Cerebellar nuclear complex (tissue), 1 donor: Measurements from ENCODE around the gene IFNA13.

Source experiments
- DNase-seq, 2 experiments: peaks; one replicate each; lab custom pipeline; 2025; lab: John Stamatoyannopoulos, UW

IFNA13 gene

DNA sequence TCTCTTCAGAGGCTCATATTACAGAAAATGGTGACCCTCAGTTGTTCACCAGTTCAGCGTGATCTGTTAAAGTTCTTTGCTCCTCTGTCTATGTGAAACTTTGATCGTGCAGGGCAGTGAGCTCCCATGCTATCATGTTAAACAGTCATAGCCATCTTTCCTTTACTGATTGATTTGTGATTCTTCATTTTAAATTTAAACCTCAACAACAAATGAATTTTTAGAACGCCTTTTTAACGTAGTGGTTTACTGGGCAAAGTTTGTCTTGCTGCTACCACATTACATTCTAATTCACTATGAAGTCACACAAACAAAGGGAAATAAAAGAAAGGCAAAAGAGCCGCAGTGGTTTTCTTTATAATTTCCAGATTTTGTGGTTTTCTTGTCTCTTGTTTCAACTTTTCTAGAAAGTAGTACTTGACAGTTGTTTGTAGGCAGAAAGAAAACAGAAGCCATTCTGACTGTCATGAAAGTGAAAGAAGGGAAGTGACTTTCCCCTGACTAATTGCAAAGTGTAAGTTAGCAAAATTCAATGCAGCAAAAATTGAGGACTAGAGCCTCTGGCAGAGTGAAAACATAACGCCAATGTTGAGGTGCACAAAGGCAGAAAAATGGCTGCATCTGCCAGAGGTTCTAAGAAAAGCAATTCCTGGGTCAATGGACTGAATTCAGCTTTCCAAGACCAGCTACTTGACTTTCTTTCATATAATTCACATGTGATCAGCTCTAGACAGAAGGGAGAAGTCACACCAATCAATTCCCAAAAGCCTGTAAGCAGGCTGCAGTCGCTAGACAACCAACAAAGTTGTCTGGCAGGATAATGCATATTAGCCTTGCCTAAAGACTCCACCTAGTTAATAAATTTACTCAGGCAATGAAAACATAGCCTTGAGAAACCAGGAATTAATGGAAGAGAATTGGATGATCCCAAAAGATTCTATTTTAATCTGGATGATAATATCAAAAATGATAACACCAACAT lies 10.1 kb downstream of the IFNA13 start:
- no peak for DNase-seq

DNA sequence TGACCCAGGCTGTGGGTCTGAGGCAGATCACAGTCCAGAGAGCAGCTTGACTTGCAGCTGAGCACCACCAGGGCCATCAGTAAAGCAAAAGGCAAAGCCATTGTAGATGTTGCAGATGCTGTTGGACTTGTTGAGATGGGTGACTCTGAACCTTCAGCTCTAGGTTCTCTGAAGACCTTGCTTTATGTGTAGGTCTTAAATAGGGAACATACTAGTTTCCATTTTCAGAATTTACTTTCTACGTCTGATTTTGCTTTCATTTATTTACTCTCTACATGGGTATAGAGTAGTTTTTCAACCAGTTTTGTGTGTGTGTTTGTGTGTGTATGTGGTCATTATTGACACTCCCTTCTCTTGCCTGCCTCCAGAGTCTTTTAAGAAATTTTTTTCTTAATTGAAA lies 17.1 kb downstream of the IFNA13 start, which contains the start of gene IFNA6:
TSS of gene IFNA6 (minus strand) at position 101 of the 400 bp plus-strand sequence. CDS start at position 101, 0 bp downstream.
- no peak for DNase-seq

DNA sequence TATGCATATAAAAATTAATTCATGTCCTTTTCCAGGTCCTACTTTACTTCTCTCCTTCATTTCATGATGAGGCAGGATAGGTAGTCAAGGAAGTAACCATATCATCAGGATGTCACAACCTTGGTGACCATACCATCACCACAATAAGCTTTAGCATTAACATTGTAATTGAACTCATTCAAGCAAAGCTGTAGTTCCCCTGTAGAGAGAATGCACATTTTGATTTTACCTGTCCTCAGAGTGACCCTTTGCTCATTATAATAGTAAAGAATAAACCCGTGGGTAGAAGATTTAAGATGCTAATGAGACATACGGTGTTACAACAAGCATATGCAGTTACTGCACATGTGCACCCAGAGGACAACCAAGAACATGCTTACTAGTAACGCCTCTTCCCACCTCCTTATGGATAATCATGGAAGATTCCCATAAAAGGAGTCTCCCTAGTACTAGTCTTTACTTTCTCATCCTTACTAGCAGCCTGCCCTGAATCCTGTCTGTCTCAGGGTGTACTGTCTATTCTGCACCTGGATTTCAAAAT lies 19.4 kb downstream of the IFNA13 start:
- no peak for DNase-seq

DNA sequence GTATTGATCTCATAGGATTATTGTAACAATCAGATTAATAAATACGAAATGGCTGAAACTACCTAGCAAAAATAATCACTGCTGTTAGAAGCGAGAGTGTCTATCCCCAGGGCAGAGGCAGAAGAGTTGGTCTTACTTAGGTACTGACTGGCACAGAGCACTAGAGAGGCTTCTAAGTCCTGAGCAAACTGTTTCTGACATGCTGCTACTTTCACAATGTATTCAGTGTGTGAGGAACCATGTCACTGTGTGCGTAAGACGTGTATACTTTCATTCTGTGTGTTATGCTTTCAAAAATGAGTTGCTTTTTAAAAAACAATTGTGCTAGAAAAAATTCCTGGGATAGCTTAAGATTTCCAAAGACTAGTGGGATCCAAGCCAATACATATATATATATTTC lies 27.1 kb downstream of the IFNA13 start:
- no peak for DNase-seq

DNA sequence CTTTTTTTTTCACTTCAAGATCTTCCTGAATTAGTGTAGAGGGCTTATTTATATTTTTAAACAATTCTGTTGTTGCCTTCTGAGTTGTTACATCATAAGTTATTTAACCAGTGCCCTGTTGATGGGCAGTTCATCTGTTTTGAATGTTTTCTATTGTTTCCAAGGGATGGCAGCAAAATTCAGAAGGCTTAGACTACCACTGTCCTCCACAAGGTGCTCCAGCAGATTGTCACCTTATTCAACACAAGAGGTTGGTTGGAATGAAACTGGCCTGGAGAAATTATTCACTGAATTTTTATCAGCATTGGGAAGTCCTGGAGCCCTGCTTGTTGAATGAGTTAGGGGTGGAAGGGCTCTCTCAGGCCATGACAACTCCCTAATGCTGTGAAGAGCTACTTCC lies 31.4 kb downstream of the IFNA13 start:
- no peak for DNase-seq

DNA sequence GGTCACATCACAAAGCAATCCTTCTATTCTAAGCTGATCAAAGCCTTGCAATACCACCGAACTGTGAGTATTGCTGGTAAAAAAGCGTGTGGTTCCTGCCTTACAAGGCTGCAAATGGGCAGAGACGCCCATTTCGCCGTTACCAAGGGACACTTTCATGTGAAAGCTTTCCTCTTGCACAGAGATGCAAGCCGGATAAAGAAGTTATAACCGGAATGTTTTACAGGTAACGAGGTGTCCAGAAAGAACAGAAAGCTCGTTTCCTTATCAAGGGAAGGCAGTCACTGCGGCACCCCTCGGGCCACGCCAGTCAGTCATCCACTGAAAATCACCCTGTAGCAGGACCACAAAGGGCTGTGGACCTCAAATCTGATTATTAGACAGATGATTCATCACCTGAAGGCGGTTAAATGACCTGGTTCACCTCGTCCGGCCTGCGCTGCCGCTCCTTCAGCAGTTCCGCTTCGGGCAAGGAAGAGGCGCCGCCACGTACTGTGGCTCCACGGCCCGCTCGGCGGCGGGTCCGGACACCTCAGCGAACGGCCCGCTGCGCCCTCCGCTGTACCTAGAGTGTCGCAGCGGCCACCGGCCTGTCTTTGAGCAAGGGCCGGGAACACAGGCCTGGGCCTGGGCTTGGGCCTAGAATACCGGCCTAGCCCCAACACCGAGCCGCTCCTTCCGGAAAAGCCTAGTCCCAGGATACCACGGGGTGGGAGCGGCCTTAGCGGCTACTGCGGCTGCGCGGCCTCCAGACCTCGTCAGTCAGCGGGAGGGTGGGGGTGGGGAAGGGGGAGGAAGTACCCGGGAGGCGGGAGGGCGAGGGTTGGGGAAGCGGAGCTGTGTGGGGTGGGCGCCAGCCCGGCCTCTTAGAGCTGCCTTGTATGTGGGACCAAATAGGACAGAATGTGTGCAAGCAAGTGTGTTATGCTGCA lies 32.9 kb downstream of the IFNA13 start, which contains the start of gene KLHL9:
TSS of gene KLHL9 (minus strand) at position 704 of the 932 bp plus-strand sequence. CDS start at position 159, 545 bp downstream.
- DNase-seq, result peak in 1 of 2 experiments; percentile 67

DNA sequence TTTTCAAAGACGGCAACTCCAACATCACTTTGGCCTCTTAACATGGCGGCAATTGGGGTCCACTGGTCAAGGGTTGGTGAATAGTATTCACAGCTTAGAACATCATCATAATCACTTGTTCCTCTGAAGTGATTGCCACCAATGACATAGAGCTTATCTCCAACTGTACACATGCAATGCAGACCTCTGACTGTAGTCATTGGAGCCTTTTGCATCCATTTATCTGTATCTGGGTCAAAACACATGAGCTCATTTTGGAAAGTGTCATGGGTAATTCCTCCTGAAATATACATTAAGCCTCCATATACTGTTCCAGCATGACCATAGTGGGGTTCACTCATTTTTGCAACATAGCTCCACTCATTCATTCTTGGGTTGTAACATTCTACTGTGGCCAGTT lies 34.6 kb downstream of the IFNA13 start:
- DNase-seq, result no peak

DNA sequence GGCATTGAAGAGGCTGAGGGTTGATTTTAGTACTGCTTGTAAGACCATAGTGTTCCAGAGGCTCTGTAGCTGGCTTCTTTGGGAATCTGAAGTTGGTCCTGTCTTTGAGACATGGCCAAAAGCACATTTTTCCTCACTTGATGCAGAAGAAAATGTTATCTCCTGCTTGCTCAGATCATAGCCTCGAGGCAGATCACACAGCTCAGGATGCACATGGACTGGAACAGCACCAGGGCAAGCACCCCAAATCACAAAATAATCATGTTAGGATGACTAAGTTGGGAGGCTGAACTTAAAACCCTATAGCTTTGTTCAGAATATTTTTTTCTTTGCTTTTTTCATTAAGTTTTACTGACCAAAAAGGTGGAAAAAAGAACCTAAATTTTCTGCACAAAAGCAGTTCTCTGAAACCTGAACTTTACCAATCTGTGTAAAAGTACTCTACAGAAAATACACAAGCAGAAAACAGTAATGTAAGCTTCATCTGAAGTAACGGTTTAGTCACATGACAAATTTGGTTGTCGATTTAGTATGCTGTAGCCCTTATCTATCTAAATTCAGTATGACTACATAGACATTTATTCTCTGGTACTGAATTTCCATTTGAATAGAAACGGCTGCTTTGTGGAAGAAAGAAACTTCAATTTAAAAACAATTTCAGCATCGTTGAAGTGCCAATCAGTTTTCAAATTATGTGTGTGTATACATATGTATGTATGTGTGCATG lies 36.0 kb downstream of the IFNA13 start:
- no peak for DNase-seq

DNA sequence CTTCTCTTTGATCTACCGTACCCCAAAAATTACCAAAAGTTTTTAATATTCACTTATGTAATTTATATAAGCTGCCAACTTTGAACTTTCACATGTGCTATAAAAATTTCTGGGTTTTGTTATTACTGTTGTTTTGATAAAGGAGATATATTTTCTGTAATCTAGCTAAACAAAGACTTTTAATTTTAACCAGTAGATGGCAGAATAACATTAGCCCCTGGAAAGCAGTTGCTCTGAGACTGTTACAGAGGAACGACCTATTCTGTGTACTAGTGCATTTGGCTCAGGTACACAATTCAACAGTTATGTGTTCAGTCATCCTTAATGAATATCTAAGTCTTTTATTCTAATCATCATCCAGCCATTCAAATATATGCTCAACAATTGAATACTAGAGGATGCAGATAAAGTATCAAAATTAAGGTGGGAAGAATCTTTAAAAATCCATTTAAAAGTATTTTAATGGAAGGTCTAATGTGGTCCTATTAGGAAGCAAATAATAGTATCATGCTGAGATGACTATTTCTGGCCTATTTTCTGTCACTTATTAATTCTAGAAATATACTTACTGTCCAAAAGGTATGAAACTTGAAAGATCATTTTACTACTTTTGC lies 41.2 kb downstream of the IFNA13 start:
- DNase-seq, result peak in 1 of 2 experiments; percentile 60

DNA sequence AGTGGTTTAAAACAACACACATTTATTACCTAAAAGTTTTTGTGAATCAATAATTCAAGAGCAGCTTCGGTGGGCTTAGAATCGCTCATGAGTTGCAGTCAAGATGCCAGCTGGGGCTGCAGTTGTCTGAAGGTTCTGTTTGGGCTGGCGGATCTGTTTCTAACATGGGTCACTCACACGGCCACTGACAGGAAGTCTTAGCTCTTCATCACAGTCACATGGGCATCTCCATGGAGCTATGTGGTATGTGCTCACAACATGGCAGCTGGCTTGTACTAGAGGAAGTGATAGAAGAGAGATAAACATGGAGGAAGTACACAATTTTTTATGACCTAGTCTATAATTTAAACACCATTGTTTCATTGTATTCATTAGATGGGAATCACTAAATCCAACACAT lies 43.8 kb downstream of the IFNA13 start:
- DNase-seq, result no peak

DNA sequence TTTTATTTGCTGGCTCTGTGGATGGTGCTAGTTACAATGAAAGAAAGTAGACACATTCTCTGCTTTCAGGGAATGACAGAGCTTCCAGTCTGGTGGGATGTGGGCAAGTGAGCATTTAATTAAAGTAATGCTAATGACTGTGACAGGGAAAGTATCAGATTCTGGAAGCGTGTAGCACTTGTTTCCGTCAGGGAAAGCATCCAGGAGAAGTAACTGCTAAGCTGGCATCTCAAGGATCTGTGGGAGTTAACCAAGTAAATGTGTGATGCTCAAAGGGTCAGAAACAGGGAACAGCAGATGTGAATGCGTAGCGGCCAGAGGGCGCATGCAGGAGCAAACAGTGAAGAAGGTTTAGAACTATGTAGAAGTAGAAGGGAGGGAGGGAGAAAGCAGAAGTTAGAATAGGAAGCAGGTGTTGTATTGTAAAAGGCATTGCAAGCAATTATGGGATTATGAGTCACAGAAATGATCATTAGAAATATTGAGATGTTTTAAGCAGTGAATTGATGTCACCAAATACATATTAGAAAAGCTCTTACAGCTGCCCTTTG lies 44.9 kb downstream of the IFNA13 start:
- no peak for DNase-seq

DNA sequence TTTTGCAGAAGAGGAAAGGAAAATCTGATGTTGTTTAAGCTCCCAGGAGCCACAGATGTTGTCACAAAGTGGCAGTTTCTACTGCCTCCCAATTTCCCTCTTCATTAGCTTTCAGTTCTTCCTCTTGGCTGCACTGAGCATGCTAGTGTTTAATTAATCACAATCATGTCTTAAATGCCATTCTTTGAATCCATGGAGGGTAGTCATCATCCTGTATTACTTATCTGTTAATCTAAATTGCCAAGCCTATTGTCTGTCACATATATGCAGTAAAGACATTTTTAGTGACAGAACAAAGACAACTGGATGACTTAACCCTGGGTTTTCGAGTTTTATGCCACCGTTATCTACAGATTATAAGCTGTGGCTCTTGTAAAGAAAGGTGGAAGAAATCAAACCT lies 47.4 kb downstream of the IFNA13 start:
- no peak for DNase-seq

DNA sequence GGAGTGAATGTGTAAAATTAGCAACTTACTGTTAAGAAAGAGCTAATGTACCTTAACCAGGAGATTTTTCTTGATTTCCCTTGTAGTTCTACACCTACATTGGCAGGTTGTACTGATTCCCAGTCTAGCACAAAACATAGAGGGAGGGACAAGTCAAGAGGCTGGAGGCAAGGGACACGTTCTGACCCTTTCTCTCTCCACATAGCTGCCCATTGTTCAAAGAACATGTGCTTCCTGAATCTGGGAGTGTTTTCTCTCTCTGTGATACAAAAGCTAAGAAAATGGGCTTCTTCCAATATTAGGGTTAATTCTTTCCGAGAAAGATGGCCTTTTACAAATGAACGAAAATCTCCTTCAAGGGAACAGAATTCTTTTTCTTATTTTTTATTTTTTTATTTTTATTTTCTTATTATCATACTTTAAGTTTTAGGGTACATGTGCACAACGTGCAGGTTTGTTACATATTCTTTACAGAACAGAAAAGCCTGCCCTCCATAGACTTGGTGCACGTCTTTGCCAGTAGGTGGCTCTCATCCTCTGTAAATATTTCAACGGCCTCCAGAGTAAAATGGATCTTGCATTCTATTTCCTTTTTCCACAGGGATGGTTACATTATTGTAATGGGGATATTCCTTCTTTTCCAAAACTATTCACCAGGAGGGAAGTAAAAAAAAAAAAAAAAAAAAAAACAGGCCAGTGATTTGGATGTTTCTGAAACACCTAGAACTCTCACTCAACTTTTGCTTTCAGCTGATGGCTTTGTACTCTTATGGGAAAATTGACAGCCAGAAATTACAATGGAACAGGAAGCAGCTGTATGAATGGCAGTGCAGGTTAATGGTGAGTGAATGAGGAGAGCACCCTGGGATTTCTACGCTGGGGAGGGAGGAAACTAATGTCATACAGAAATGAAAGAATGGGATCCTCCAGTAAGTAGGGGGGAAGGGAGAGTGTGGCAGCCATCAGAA lies 49.6 kb downstream of the IFNA13 start:
- DNase-seq, result peak in 1 of 2 experiments; percentile 24
